Measurements from ENCODE around the gene SNX9. TPM values are rescaled to one million over a fixed set of nuclear protein-coding genes. Genes with fewer than 3 reads are reported as not detected.

Gene SNX9
- total and polyA plus RNA-seq, 10 of the 15 experiments (the other 5 are each of a cell fraction or from before 2014, with no cell fraction given): 0.03 to 2.0 (median 0.37) TPM

- in situ Hi-C loops (cut with MboI): no loop called here
- no peaks in the 10 kb centered on the region for H3K36me3 ChIP-seq (ENCODE audit: control insufficient read depth in 2 of 2, insufficient read depth in 2 of 2, low read length in 1 of 2)
- DNase-seq (ENCODE audit: low read depth, low spot score) (peak; percentile 56), ATAC-seq (peak; percentile 82), FAIRE-seq (peak; percentile 78)
- H3K27ac ChIP-seq (ENCODE audit: control insufficient read depth, insufficient read depth): no peak overlapping the region
- H3K4me1 ChIP-seq (ENCODE audit: control insufficient read depth, insufficient read depth, low read length): no peaks in the 10 kb centered on the region; the same call in 1 of the 2 replicates
- ChIA-PET POLR2A (no interaction called here), CTCF (interaction anchor here (0.6 to 0.9 kb wide), 2 partner anchors 32 to 157 kb away, joined by 3 to 4 read pairs; no protein-coding TSS in a partner anchor), RAD21 (ENCODE audit: unreplicated experiment) (no interaction called here), SMC1A (ENCODE audit: uncharacterized antibody, unreplicated experiment) (no interaction called here)
- H3K27me3 ChIP-seq (replicated peaks in 1 of 2; ENCODE audit: control insufficient read depth in 2 of 2, insufficient read depth in 2 of 2, low read length in 1 of 2): peaks cover 0 to 20% of the 10 kb centered on the region in 2 experiments; a peak in 2 of 4 replicates
- under 1% methylated on average over 50 of the region's 74 CpGs for WGBS (ENCODE audit: insufficient coverage, insufficient replicate concordance, low lambda C conversion rate, missing lambda C conversion rate)
- H3K4me2 ChIP-seq (ENCODE audit: control insufficient read depth, insufficient read depth): peak overlapping the region; percentile 89
- BruUV-seq (replicated peaks): no TSS peak
- no peaks in the 10 kb centered on the region for H4K20me1 ChIP-seq (ENCODE audit: control insufficient read depth, insufficient read depth)
- no peaks in the 10 kb centered on the region for H3K79me2 ChIP-seq (ENCODE audit: control insufficient read depth, insufficient read depth, low read length)
- H2AFZ ChIP-seq (ENCODE audit: control insufficient read depth, low read depth, low read length): peak overlapping the region; percentile 44
- no peaks in the 10 kb centered on the region; the same call in 1 of the 3 replicates for H3K9me3 ChIP-seq (replicated peaks; ENCODE audit: control insufficient read depth, insufficient read depth, low read length)
- H3K9ac ChIP-seq (ENCODE audit: control insufficient read depth, insufficient read depth, low read length): peak overlapping the region; percentile 54
- H3K4me3 ChIP-seq: peak overlapping the region; percentile 65
- intact Hi-C loops (cut with micrococcal nuclease; ENCODE audit: unreplicated experiment): loop anchor here (1.0 kb wide), 1 partner anchor 61 kb away; no protein-coding TSS in a partner anchor
- TF ChIP-seq, protein P1, sequence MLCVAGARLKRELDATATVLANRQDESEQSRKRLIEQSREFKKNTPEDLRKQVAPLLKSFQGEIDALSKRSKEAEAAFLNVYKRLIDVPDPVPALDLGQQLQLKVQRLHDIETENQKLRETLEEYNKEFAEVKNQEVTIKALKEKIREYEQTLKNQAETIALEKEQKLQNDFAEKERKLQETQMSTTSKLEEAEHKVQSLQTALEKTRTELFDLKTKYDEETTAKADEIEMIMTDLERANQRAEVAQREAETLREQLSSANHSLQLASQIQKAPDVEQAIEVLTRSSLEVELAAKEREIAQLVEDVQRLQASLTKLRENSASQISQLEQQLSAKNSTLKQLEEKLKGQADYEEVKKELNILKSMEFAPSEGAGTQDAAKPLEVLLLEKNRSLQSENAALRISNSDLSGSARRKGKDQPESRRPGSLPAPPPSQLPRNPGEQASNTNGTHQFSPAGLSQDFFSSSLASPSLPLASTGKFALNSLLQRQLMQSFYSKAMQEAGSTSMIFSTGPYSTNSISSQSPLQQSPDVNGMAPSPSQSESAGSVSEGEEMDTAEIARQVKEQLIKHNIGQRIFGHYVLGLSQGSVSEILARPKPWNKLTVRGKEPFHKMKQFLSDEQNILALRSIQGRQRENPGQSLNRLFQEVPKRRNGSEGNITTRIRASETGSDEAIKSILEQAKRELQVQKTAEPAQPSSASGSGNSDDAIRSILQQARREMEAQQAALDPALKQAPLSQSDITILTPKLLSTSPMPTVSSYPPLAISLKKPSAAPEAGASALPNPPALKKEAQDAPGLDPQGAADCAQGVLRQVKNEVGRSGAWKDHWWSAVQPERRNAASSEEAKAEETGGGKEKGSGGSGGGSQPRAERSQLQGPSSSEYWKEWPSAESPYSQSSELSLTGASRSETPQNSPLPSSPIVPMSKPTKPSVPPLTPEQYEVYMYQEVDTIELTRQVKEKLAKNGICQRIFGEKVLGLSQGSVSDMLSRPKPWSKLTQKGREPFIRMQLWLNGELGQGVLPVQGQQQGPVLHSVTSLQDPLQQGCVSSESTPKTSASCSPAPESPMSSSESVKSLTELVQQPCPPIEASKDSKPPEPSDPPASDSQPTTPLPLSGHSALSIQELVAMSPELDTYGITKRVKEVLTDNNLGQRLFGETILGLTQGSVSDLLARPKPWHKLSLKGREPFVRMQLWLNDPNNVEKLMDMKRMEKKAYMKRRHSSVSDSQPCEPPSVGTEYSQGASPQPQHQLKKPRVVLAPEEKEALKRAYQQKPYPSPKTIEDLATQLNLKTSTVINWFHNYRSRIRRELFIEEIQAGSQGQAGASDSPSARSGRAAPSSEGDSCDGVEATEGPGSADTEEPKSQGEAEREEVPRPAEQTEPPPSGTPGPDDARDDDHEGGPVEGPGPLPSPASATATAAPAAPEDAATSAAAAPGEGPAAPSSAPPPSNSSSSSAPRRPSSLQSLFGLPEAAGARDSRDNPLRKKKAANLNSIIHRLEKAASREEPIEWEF (IDR thresholded peaks at IDR 0.05; ENCODE audit: insufficient replicate concordance, low read depth, low read length): no peak
- TF ChIP-seq POLR2AphosphoS2 (IDR thresholded peaks at IDR 0.05; ENCODE audit: low read depth, low read length) (no peak), ZBTB33 (IDR thresholded peaks at IDR 0.05) (no peak), GATAD2B (conservative IDR thresholded peaks at IDR 0.05; ENCODE audit: low read depth) (no peak; the same call in 1 of the 2 replicates), POLR2A (IDR thresholded peaks at IDR 0.05; ENCODE audit: low read depth, low read length) (no peak; the same call in 1 of the 2 replicates), LARP7 (IDR thresholded peaks at IDR 0.05) (peak; percentile 63; the same call in 1 of the 2 replicates), RB1 (IDR thresholded peaks at IDR 0.05; ENCODE audit: borderline replicate concordance) (no peak), MXI1 (IDR thresholded peaks at IDR 0.05; ENCODE audit: low read depth, low read length) (no peak)
- TF ChIP-seq, protein P2, sequence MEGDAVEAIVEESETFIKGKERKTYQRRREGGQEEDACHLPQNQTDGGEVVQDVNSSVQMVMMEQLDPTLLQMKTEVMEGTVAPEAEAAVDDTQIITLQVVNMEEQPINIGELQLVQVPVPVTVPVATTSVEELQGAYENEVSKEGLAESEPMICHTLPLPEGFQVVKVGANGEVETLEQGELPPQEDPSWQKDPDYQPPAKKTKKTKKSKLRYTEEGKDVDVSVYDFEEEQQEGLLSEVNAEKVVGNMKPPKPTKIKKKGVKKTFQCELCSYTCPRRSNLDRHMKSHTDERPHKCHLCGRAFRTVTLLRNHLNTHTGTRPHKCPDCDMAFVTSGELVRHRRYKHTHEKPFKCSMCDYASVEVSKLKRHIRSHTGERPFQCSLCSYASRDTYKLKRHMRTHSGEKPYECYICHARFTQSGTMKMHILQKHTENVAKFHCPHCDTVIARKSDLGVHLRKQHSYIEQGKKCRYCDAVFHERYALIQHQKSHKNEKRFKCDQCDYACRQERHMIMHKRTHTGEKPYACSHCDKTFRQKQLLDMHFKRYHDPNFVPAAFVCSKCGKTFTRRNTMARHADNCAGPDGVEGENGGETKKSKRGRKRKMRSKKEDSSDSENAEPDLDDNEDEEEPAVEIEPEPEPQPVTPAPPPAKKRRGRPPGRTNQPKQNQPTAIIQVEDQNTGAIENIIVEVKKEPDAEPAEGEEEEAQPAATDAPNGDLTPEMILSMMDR (IDR thresholded peaks at IDR 0.05 in 2 of 3, conservative IDR thresholded peaks at IDR 0.05 in 1 of 3; ENCODE audit: control insufficient read depth in 2 of 3, extremely low read depth in 1 of 3, insufficient read depth in 1 of 3, low read depth in 3 of 3, low read length in 3 of 3): no peak
- TF ChIP-seq, protein P3, sequence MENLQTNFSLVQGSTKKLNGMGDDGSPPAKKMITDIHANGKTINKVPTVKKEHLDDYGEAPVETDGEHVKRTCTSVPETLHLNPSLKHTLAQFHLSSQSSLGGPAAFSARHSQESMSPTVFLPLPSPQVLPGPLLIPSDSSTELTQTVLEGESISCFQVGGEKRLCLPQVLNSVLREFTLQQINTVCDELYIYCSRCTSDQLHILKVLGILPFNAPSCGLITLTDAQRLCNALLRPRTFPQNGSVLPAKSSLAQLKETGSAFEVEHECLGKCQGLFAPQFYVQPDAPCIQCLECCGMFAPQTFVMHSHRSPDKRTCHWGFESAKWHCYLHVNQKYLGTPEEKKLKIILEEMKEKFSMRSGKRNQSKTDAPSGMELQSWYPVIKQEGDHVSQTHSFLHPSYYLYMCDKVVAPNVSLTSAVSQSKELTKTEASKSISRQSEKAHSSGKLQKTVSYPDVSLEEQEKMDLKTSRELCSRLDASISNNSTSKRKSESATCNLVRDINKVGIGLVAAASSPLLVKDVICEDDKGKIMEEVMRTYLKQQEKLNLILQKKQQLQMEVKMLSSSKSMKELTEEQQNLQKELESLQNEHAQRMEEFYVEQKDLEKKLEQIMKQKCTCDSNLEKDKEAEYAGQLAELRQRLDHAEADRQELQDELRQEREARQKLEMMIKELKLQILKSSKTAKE (IDR thresholded peaks at IDR 0.05; ENCODE audit: low read depth, poor library complexity, severe bottlenecking): no peak
These were observed 703 bp downstream of the SNX9 start for GRCh38 chr6:157823528-157824370.
